ENCODE measurements around the gene CETP.

Gene CETP

GRCh38 chr16:57030346-57030902, 68.7 kb downstream of the CETP start:
- Histone ChIP-seq H3K9me3 (ENCODE audit: insufficient read depth, low read length) (no peaks in the 10 kb centered on the region), H3K4me1 (ENCODE audit: insufficient read depth, insufficient read length) (no peaks in the 10 kb centered on the region), H3K36me3 (ENCODE audit: insufficient read depth, insufficient read length, low read length) (no peaks in the 10 kb centered on the region), H3K9ac (ENCODE audit: insufficient read length, low read depth) (no peak overlapping the region), H3K4me3 (ENCODE audit: insufficient read length, low read depth) (no peak overlapping the region), H3K27me3 (ENCODE audit: insufficient read depth, insufficient read length) (no peaks in the 10 kb centered on the region)
- TF ChIP-seq YY1 (IDR thresholded peaks at IDR 0.05; ENCODE audit: insufficient read depth, insufficient read length) = no peak
- TF ChIP-seq ZNF274 (IDR thresholded peaks at IDR 0.05; ENCODE audit: low read depth, low read length) = no peak
- TF ChIP-seq SUZ12 (IDR thresholded peaks at IDR 0.05; ENCODE audit: extremely low read depth, insufficient read depth, insufficient read length) = no peak
- DNase-seq (ENCODE audit: low read depth, low spot score) = no peak

- no peaks in the 10 kb centered on the region for H3K36me3 ChIP-seq (ENCODE audit: insufficient read depth, insufficient read length, low read length)
- DNase-seq (ENCODE audit: low read depth, low spot score) = no peak
- no peaks in the 10 kb centered on the region for H3K4me1 ChIP-seq (ENCODE audit: insufficient read depth, insufficient read length)
- TF ChIP-seq ZNF274 (IDR thresholded peaks at IDR 0.05; ENCODE audit: low read depth, low read length) (no peak), YY1 (IDR thresholded peaks at IDR 0.05; ENCODE audit: insufficient read depth, insufficient read length) (no peak), SUZ12 (IDR thresholded peaks at IDR 0.05; ENCODE audit: extremely low read depth, insufficient read depth, insufficient read length) (no peak)
- H3K4me3 ChIP-seq (ENCODE audit: insufficient read length, low read depth) = no peak overlapping the region
- no peaks in the 10 kb centered on the region for H3K27me3 ChIP-seq (ENCODE audit: insufficient read depth, insufficient read length)
- no peak overlapping the region for H3K9ac ChIP-seq (ENCODE audit: insufficient read length, low read depth)
- no peaks in the 10 kb centered on the region for H3K9me3 ChIP-seq (ENCODE audit: insufficient read depth, low read length)
These were observed 69.4 kb downstream of the CETP start for GRCh38 chr16:57031156-57031555.

DNA sequence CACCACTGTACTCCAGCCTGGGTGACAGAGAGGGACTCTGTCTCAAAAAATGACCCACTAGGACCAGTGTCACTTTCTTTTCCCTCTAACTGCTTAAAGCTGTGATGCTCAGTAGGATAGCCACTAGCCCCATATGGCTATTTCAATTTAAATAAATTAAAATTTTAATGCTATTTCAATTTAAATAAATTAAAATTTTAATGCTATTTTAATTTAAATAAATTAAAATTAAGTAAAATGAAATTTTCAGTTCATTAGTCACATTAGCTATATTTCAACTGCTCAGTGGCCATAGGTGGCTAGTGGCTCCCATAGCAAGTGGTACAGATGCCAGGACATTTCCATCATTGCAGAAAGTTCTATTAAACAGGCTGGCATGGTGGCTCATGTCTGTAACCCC, 70.6 kb downstream of the CETP start:
- no peak for DNase-seq (ENCODE audit: low read depth, low spot score)
- no peak for TF ChIP-seq YY1 (IDR thresholded peaks at IDR 0.05; ENCODE audit: insufficient read depth, insufficient read length)
- TF ChIP-seq SUZ12 (IDR thresholded peaks at IDR 0.05; ENCODE audit: extremely low read depth, insufficient read depth, insufficient read length) = no peak
- no peak for TF ChIP-seq ZNF274 (IDR thresholded peaks at IDR 0.05; ENCODE audit: low read depth, low read length)
- no peaks in the 10 kb centered on the region for H3K36me3 ChIP-seq (ENCODE audit: insufficient read depth, insufficient read length, low read length)
- H3K4me3 ChIP-seq (ENCODE audit: insufficient read length, low read depth) = no peak overlapping the region
- H3K4me1 ChIP-seq (ENCODE audit: insufficient read depth, insufficient read length) = no peaks in the 10 kb centered on the region
- no peaks in the 10 kb centered on the region for H3K9me3 ChIP-seq (ENCODE audit: insufficient read depth, low read length)
- H3K9ac ChIP-seq (ENCODE audit: insufficient read length, low read depth) = no peak overlapping the region
- H3K27me3 ChIP-seq (ENCODE audit: insufficient read depth, insufficient read length) = no peaks in the 10 kb centered on the region

- Histone ChIP-seq H3K9me3 (ENCODE audit: insufficient read depth, low read length) (no peaks in the 10 kb centered on the region), H3K36me3 (ENCODE audit: insufficient read depth, insufficient read length, low read length) (no peaks in the 10 kb centered on the region), H3K27me3 (ENCODE audit: insufficient read depth, insufficient read length) (no peaks in the 10 kb centered on the region), H3K4me3 (ENCODE audit: insufficient read length, low read depth) (no peak overlapping the region), H3K9ac (ENCODE audit: insufficient read length, low read depth) (no peak overlapping the region), H3K4me1 (ENCODE audit: insufficient read depth, insufficient read length) (no peaks in the 10 kb centered on the region)
- no peak for DNase-seq (ENCODE audit: low read depth, low spot score)
- TF ChIP-seq SUZ12 (IDR thresholded peaks at IDR 0.05; ENCODE audit: extremely low read depth, insufficient read depth, insufficient read length) (no peak), YY1 (IDR thresholded peaks at IDR 0.05; ENCODE audit: insufficient read depth, insufficient read length) (no peak), ZNF274 (IDR thresholded peaks at IDR 0.05; ENCODE audit: low read depth, low read length) (no peak)
These were observed 71.2 kb downstream of the CETP start for GRCh38 chr16:57032931-57033330.

Measured in NT2/D1 (cell line).